PFSK-1 (cell line): ENCODE measurements around the gene GMFB.

ENCODE experiments used
- POLR2AphosphoS5 ChIP-seq: IDR thresholded peaks from 2 replicates; pipeline ENCODE4 v1.6.1; 2012; ENCODE audit warnings: low read depth, mild to moderate bottlenecking, control low read depth, low read length, moderate library complexity
- SIN3A ChIP-seq: IDR thresholded peaks from 2 replicates; pipeline ENCODE4 v1.6.1; 2012; ENCODE audit warnings: mild to moderate bottlenecking, low read length, moderate library complexity, borderline replicate concordance; ENCODE audit not compliant: insufficient read depth

- TF ChIP-seq SIN3A (no peak), POLR2AphosphoS5 (no peak)
Measured at GRCh38 chr14:54516709-54517108, 27.9 kb upstream of the GMFB start.
